ENCODE results near the gene FUZ. TPM values are rescaled to one million over a fixed set of nuclear protein-coding genes. Genes with fewer than 3 reads are reported as not detected.
A peak's percentile ranks its signal among the peaks of the same experiment; 100 is the strongest.

FUZ gene
- total RNA-seq, 4 donors from 2014 or later, result 10.5 to 28.8 (median 23.3) TPM

GRCh38 chr19:49854378-49855263 is 41.5 kb upstream of the FUZ start:
- intact Hi-C loops (cut with DNase I; ENCODE audit: low total_unique reads), result no loop called here
- H3K27me3 ChIP-seq, result no peaks in the 10 kb centered on the region
- H3K4me3 ChIP-seq, result no peak overlapping the region
- TF ChIP-seq CTCF (IDR thresholded peaks at IDR 0.05), result no peak
- TF ChIP-seq POLR2A (IDR thresholded peaks at IDR 0.05), result no peak
- no peaks in the 10 kb centered on the region for H3K36me3 ChIP-seq
- no peaks in the 10 kb centered on the region for H3K9me3 ChIP-seq
- H3K27ac ChIP-seq, result peak overlapping the region in 1 of 2 donors; percentile 11
- peak in 1 of 2 donors; percentile 40 for DNase-seq
- peaks cover 0 to 11% of the 10 kb centered on the region in 2 donors for H3K4me1 ChIP-seq

- Histone ChIP-seq H3K4me3 (no peak overlapping the region), H3K27ac (peak overlapping the region in 1 of 2 donors; percentile 11), H3K27me3 (no peaks in the 10 kb centered on the region), H3K36me3 (no peaks in the 10 kb centered on the region), H3K9me3 (no peaks in the 10 kb centered on the region), H3K4me1 (peaks cover 0 to 11% of the 10 kb centered on the region in 2 donors)
- TF ChIP-seq CTCF (IDR thresholded peaks at IDR 0.05), result no peak
- no peak for TF ChIP-seq POLR2A (IDR thresholded peaks at IDR 0.05)
- no peak for DNase-seq
- intact Hi-C loops (cut with DNase I; ENCODE audit: low total_unique reads), result no loop called here
Observed at GRCh38 chr19:49853852-49854377, 40.8 kb upstream of the FUZ start.

- intact Hi-C loops (cut with DNase I; ENCODE audit: low total_unique reads), result no loop called here
- TF ChIP-seq POLR2A (IDR thresholded peaks at IDR 0.05) (no peak), CTCF (IDR thresholded peaks at IDR 0.05) (no peak)
- no peak for DNase-seq
- peak overlapping the region; percentile 87 to 93 for H3K4me3 ChIP-seq
- H3K4me1 ChIP-seq, result peaks cover 0 to 11% of the 10 kb centered on the region in 2 donors
- H3K27ac ChIP-seq, result no peak overlapping the region
- H3K9me3 ChIP-seq, result no peaks in the 10 kb centered on the region
- H3K27me3 ChIP-seq, result no peaks in the 10 kb centered on the region
- H3K36me3 ChIP-seq, result no peaks in the 10 kb centered on the region
Observed at GRCh38 chr19:49852631-49853126, 39.6 kb upstream of the FUZ start.

GRCh38 chr19:49851456-49852259 is 38.6 kb upstream of the FUZ start:
- peaks cover 0 to 11% of the 10 kb centered on the region in 2 donors for H3K4me1 ChIP-seq
- H3K36me3 ChIP-seq, result no peaks in the 10 kb centered on the region
- TF ChIP-seq CTCF (IDR thresholded peaks at IDR 0.05) (no peak), POLR2A (IDR thresholded peaks at IDR 0.05) (no peak)
- H3K27ac ChIP-seq, result peak overlapping the region; percentile 100
- H3K4me3 ChIP-seq, result peak overlapping the region; percentile 87 to 93
- DNase-seq, result peak; percentile 40 to 51
- intact Hi-C loops (cut with DNase I; ENCODE audit: low total_unique reads), result no loop called here
- H3K27me3 ChIP-seq, result no peaks in the 10 kb centered on the region
- no peaks in the 10 kb centered on the region for H3K9me3 ChIP-seq
